Gastroesophageal sphincter (tissue), 4 donors: ENCODE results near the gene SYNE3. TPM values are rescaled to one million over a fixed set of nuclear protein-coding genes. Genes with fewer than 3 reads are reported as not detected.

Source experiments
- ATAC-seq: fragments of 150-250 bp; one replicate; pipeline ENCODE4 v1.9.1; 2016; ENCODE audit warnings: mild to moderate bottlenecking, moderate library complexity
- H3K27ac ChIP-seq, 4 donors: fragments of 200-600 bp; sonication (generic) in 3 of 4; 1 replicate in 3 of 4; 2 replicates in 1 of 4; pipeline ENCODE4 v1.5.1; 2016 to 2019
- H3K27me3 ChIP-seq: fragments of 200-600 bp; sonication (generic); one replicate; pipeline ENCODE4 v1.5.1; 2019
- H3K36me3 ChIP-seq, 2 donors: fragments of 200-600 bp; sonication (generic); one replicate each; pipeline ENCODE4 v1.5.1; 2019; ENCODE audit warnings: control low read depth in 1 of 2
- H3K4me1 ChIP-seq, 3 donors: fragments of 200-600 bp; sonication (generic); 1 replicate in 2 of 3; 2 replicates in 1 of 3; pipeline ENCODE4 v1.5.1; 2016 to 2019; ENCODE audit warnings: control low read depth in 2 of 3
- H3K4me3 ChIP-seq, 2 donors: fragments of 200-600 bp; sonication (generic); one replicate each; pipeline ENCODE4 v1.5.1; 2019; ENCODE audit warnings: mild to moderate bottlenecking in 1 of 2, moderate library complexity in 1 of 2
- H3K9me3 ChIP-seq, 3 donors: fragments of 200-600 bp; sonication (generic); one replicate each; pipeline ENCODE4 v1.5.1; 2017 to 2019; ENCODE audit warnings: control low read depth in 2 of 3
- CTCF ChIP-seq, 4 experiments: fragments of 200-600 bp in 2 of 4; fragments of 450-650 bp in 2 of 4; sonication (generic) in 1 of 4; IDR thresholded peaks; one replicate each; pipeline ENCODE4 v1.5.1; 2017 to 2019; ENCODE audit warnings: antibody characterized with exemption in 4 of 4, mild to moderate bottlenecking in 2 of 4, moderate library complexity in 2 of 4
- EP300 ChIP-seq: sonication (generic); formaldehyde crosslinking; IDR thresholded peaks from one replicate; pipeline ENCODE4 v1.6.1; 2017; ENCODE audit warnings: antibody characterized with exemption, mild to moderate bottlenecking
- POLR2A ChIP-seq, 2 donors: fragments of 450-650 bp; IDR thresholded peaks; one replicate each; pipeline ENCODE4 v1.6.1; 2017; ENCODE audit warnings: antibody characterized with exemption in 2 of 2, mild to moderate bottlenecking in 2 of 2, moderate library complexity in 1 of 2
- POLR2AphosphoS5 ChIP-seq: sonication (generic); formaldehyde crosslinking; IDR thresholded peaks from one replicate; pipeline ENCODE4 v1.6.1; 2017; ENCODE audit warnings: antibody characterized with exemption
- WGBS, 2 donors: methylation state at CpG; one replicate each; pipeline ENCODE4 v1.1.5; 2018; ENCODE audit warnings: low coverage in 1 of 2; 5-methylcytosine and 5-hydroxymethylcytosine counted together
- total RNA-seq, 4 donors: library from RNA; depleted of rRNA; stranded (reverse); fragments of >200 nt; gene quantifications; one replicate each; pipeline ENCODE4 v1.1.0, GENCODE V29; 2016

The SYNE3 gene
- total RNA-seq, 4 donors from 2014 or later = 16.5 to 28.0 (median 20.3) TPM

- peak overlapping the region in 3 of 4 donors; percentile 16 to 43 (median 27) for H3K27ac ChIP-seq
- peaks cover 0 to 54% (median 41%) of the 10 kb centered on the region in 3 donors for H3K4me1 ChIP-seq
These were observed 38.8 kb downstream of the SYNE3 start for GRCh38 chr14:95477411-95478269.

GRCh38 chr14:95476747-95477146, 39.7 kb downstream of the SYNE3 start:
- Histone ChIP-seq H3K27me3 (peaks cover 17% of the 10 kb centered on the region), H3K27ac (no peak overlapping the region), H3K4me1 (peaks cover 0 to 48% (median 36%) of the 10 kb centered on the region in 3 donors), H3K36me3 (peaks cover 0 to 26% of the 10 kb centered on the region in 2 donors), H3K9me3 (no peaks in the 10 kb centered on the region), H3K4me3 (no peak overlapping the region)
- ATAC-seq = no peak
- TF ChIP-seq POLR2AphosphoS5 = no peak
- TF ChIP-seq CTCF (IDR thresholded peaks at IDR 0.05) = no peak
- no peak for TF ChIP-seq POLR2A (IDR thresholded peaks at IDR 0.05)
- 80 to 100% methylated on average over 1 of the region's 1 CpG for WGBS, 2 donors

More at GRCh38 chr14:95477411-95478269, 38.8 kb downstream of the SYNE3 start:
- H3K9me3 ChIP-seq = no peaks in the 10 kb centered on the region
- WGBS, 2 donors = 47 to 79% methylated on average over 7 to 16 of the region's 17 CpGs
- peaks cover 9% of the 10 kb centered on the region for H3K27me3 ChIP-seq
- peaks cover 0 to 26% of the 10 kb centered on the region in 2 donors for H3K36me3 ChIP-seq
- no peak overlapping the region for H3K4me3 ChIP-seq
- TF ChIP-seq EP300 = no peak
- TF ChIP-seq CTCF (IDR thresholded peaks at IDR 0.05) = no peak
- no peak for TF ChIP-seq POLR2A (IDR thresholded peaks at IDR 0.05)
- TF ChIP-seq POLR2AphosphoS5 = no peak
- no peak for ATAC-seq

GRCh38 chr14:95475540-95476240, 40.8 kb downstream of the SYNE3 start:
- H3K27ac ChIP-seq = no peak overlapping the region
- H3K27me3 ChIP-seq = peaks cover 26% of the 10 kb centered on the region
- H3K4me1 ChIP-seq = peaks cover 0 to 48% (median 31%) of the 10 kb centered on the region in 3 donors
- 53 to 91% methylated on average over 3 to 7 of the region's 19 CpGs for WGBS, 2 donors
- H3K9me3 ChIP-seq = no peaks in the 10 kb centered on the region
- peaks cover 0 to 26% of the 10 kb centered on the region in 2 donors for H3K36me3 ChIP-seq
- no peak for ATAC-seq
- no peak overlapping the region for H3K4me3 ChIP-seq
- TF ChIP-seq POLR2A (IDR thresholded peaks at IDR 0.05) (no peak), POLR2AphosphoS5 (no peak), CTCF (IDR thresholded peaks at IDR 0.05) (no peak), EP300 (no peak)

- TF ChIP-seq EP300 (no peak), POLR2A (IDR thresholded peaks at IDR 0.05) (no peak), CTCF (IDR thresholded peaks at IDR 0.05) (no peak), POLR2AphosphoS5 (no peak)
- H3K4me1 ChIP-seq = peaks cover 0 to 44% (median 24%) of the 10 kb centered on the region in 3 donors
- H3K9me3 ChIP-seq = no peaks in the 10 kb centered on the region
- peaks cover 29% of the 10 kb centered on the region for H3K27me3 ChIP-seq
- 100% methylated on average over 2 of the region's 6 CpGs; no CpG with 5 or more reads in 1 of the 2 donors for WGBS, 2 donors
- H3K4me3 ChIP-seq = no peak overlapping the region
- ATAC-seq = no peak
- H3K36me3 ChIP-seq = peaks cover 0 to 27% of the 10 kb centered on the region in 2 donors
- no peak overlapping the region for H3K27ac ChIP-seq
These were observed 41.5 kb downstream of the SYNE3 start for GRCh38 chr14:95474941-95475340.
